OCI-LY7 (cell line): ENCODE data around the gene KNDC1.

ENCODE experiments used
- CTCF ChIP-seq: fragments of 200-600 bp; sonication (generic); conservative IDR thresholded peaks from 2 replicates; pipeline ENCODE4 v1.5.1; 2014; ENCODE audit warnings: mild to moderate bottlenecking, antibody characterized with exemption, low read length, moderate library complexity, mixed read lengths
- EZH2phosphoT487 ChIP-seq: fragments of 200-600 bp; sonication (generic); IDR thresholded peaks from 2 replicates; pipeline ENCODE4 v1.6.1; 2018; ENCODE audit warnings: low read depth, borderline replicate concordance, mild to moderate bottlenecking, mixed run types, antibody characterized with exemption, low read length, moderate library complexity, mixed read lengths

GRCh38 chr10:133126431-133127290 lies 33.4 kb upstream of the KNDC1 start:
- TF ChIP-seq CTCF (no peak), EZH2phosphoT487 (no peak)
